OCI-M2 (cell line): Measurements from ENCODE around the gene TNFSF11.
"Not testable (repeated sequence)": the region's sequence is repeated elsewhere in the genome, so short reads cannot be mapped to it uniquely, and the experiment has no call there.

Experiments
- DNase-seq: peaks from one replicate; lab custom pipeline; 2025; ENCODE audit not compliant: unreplicated experiment; lab: John Stamatoyannopoulos, UW

The TNFSF11 gene

GRCh38 chr13:42559573-42560218 is 14.3 kb upstream of the TNFSF11 start:
- not testable (repeated sequence) for DNase-seq

GRCh38 chr13:42560320-42560719 is 13.6 kb upstream of the TNFSF11 start:
- DNase-seq: not testable (repeated sequence)

GRCh38 chr13:42561752-42562467 is 12.0 kb upstream of the TNFSF11 start:
- no peak for DNase-seq

DNA sequence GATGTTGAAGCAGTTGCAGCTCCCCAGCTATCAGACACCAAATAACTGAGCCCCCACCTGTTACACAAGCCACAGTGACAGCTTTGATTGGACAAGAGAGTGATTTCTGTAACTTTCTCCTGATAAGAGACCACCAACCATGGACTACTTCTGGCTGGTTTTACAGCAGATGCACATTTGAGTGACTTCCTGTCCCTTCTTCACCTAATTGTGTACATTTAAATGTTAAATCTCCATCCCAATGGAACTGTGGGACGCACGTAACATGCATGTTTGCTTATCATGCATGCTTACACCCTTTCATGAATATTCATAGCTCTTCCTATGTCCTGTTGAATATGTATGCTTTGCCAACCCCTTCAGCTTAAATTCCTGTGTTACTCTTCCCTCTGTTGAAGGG is 6.0 kb upstream of the TNFSF11 start:
- DNase-seq: no peak

DNA sequence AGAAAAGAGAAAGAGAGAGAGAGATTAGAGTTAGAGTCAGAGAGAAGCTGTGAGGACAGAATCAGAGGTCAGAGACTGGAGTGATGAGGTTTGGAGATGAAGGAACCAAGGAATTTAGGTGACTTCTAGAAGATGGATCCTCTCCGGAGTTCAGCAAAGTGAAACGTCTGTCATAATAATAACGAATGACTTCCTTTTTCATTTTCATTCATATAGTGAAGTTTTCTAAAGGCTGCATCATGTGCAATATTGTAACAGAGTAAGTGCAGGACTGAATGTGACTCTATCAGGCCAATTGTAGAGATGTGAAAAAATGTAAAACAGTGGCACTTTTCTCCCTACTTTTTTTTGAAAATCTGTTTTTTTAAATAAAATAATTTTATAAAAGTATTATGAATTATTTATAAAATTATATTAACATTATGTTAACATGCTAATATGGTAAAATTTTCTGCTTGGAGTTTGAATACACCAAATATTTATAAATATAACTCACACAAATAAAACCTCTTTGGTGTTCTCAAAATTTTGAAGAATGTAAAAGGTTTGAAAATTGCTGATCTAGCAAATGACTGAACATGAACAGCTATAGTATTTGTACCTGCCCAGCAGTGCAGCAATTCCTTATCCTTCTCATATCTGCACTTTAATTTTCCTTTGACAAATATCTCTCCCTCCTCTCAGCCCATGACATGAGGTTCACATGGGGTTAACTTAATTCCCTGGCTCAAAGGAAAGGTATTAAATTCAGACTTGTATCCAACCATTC is 4.2 kb upstream of the TNFSF11 start:
- DNase-seq: no peak

DNA sequence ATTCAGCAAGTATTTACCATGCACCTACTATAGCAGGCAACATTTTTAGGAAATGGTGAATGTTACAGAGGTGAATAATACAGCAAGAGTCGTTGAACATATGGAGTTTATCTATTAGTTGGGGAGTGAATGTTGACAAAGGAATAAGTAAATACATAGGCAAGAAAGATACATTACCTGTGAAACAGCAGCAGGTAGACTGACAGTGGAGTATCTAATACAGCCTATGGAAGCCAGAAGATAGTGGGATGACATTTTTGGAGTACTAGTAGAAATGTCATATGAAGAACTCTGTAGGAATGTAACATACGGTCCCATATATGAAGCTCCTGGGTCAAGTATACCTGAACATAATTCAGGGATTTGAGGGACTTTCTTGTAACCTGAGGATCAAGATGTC is 2.1 kb upstream of the TNFSF11 start:
- DNase-seq: no peak

- no peak for DNase-seq
These were observed 721 bp downstream of the TNFSF11 start for GRCh38 chr13:42574435-42575311.

DNA sequence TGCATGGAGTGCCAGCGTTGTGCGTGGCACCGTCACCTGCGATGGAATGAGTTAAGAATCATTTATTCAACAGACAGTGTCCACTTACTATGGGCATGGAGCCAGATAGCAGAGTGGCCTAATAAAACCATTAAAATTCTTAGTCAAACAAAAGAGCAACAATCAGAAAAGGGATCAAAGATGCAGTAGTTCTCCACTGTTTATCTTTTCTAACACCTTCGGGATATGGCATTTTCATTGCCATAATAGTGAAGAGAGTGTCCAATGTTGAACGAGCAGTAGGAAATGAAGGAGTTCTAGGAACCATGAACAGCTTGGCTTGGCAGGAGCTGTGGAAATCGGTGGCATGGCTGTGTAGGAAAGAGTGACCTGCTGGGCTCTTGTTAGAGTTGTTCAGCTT is 2.0 kb downstream of the TNFSF11 start:
- DNase-seq: no peak

DNA sequence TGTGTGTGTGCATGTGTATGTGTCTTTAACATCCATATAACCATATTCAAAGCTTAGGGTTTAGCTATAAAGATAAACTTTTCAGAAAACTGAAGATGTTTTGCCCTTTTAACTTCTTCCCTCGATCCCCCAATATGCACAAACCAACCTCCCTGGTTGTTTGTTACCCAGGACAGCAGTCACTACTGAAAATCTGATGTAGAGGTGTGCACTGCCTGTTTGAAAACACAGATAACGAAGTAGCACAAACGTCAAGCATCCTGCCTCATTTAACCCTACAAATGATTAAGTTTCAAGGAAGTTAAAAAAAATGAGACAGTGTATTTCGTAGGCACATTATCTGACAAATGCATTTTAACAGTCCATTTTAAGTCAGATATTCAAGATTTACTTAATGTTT is 3.6 kb downstream of the TNFSF11 start:
- no peak for DNase-seq

DNA sequence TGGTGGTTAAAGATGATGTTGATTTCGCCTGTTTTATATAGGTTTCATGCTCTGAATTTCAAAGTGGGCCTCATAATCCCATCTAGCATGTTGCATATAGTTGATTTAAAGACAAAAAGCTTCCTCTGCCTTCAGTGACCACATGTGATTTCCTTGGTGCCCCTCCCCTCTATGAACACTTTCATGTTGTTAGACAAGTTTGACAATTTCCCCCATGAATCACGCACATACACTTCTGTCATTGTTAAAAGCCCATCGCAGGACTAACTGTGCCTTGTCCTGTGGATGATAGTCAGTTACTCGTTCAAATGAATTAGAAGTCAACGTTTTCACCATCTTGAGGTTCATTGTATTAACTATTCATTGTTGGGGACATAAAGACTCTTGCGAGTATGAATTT is 6.7 kb downstream of the TNFSF11 start:
- DNase-seq: no peak

DNA sequence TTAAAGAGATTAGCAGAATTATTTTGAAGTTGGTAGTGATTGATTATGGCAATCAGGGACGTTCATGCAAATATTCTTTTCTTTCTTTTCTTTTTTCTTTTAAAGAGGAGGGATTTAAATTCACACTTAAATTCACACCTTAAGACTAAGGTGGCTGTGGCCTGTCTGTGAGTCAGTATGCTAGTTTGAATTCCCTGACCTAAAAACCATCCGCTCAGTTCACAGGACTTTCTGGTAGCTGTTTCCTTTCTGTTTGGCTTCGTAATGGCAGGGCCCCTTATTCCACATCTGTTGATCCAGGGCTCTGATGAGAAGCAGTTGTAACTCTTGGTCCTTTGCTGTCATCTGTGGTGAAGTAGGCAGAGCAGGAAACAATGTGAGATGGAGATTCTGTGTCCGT is 7.5 kb downstream of the TNFSF11 start:
- no peak for DNase-seq

GRCh38 chr13:42591602-42592001 is 17.6 kb downstream of the TNFSF11 start:
- no peak for DNase-seq

- DNase-seq: no peak
These were observed 19.3 kb downstream of the TNFSF11 start for GRCh38 chr13:42592915-42593900.

- DNase-seq: peak; percentile 7
These were observed 20.7 kb downstream of the TNFSF11 start for GRCh38 chr13:42594481-42595252.

- no peak for DNase-seq
These were observed 21.3 kb downstream of the TNFSF11 start for GRCh38 chr13:42595253-42595571.

- no peak for DNase-seq
These were observed 23.6 kb downstream of the TNFSF11 start for GRCh38 chr13:42597505-42597904.

DNA sequence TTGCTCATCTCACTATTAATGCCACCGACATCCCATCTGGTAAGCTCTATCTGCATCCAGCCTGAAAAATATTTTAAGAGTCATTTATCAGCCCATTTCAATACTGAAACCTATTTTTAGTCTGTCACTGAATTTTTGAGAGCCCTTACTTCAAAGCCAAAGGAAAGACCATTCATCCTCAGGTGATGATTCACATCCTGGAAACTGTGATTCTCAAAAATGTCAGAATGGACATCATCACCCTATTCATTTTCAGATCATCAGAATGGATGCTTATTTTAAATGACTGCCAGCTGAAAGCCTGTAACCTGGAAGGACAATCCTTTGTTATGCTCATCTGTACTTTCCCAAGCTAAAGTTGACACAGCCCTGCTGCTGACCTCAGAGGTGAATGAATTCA is 27.0 kb downstream of the TNFSF11 start:
- DNase-seq: no peak

- DNase-seq: no peak
These were observed 29.0 kb downstream of the TNFSF11 start for GRCh38 chr13:42602906-42603305.

DNA sequence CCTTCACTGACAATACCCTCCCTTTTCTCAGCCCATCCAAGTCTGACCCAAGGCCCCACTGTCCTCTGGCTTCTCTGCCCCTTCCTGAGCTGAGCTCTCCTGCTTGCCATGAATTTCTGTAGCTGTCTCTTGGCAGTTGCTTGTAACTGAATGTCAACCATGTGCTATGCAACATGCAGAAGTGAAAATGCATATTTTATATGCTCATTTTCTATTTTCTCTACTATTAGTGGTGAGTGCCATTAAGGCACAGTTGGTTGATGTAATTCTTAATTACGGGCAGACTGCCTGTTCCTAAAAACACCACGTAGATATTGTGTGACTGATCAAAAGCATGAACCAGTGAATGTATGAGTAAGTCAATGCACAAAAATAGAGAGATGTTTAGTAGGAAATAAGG is 29.6 kb downstream of the TNFSF11 start:
- DNase-seq: no peak
